ENCODE data around the gene STN1.

GRCh38 chr10:103916254-103916653 lies 1.7 kb downstream of the STN1 start:
- TF ChIP-seq EZH2 (IDR thresholded peaks at IDR 0.05; ENCODE audit: insufficient read depth, low read length) (no peak), CTCF (IDR thresholded peaks at IDR 0.05; ENCODE audit: insufficient read depth, low read depth, low read length) (no peak)

Measured in astrocyte (in vitro differentiated cells and primary cell).